Measurements from ENCODE around the gene TAS2R3. TPM values are rescaled to one million over a fixed set of nuclear protein-coding genes. Genes with fewer than 3 reads are reported as not detected.

TAS2R3 gene
- total and polyA plus RNA-seq, 12 donors = 0.28 to 5.0 (median 1.3) TPM; not detected in 4

DNA sequence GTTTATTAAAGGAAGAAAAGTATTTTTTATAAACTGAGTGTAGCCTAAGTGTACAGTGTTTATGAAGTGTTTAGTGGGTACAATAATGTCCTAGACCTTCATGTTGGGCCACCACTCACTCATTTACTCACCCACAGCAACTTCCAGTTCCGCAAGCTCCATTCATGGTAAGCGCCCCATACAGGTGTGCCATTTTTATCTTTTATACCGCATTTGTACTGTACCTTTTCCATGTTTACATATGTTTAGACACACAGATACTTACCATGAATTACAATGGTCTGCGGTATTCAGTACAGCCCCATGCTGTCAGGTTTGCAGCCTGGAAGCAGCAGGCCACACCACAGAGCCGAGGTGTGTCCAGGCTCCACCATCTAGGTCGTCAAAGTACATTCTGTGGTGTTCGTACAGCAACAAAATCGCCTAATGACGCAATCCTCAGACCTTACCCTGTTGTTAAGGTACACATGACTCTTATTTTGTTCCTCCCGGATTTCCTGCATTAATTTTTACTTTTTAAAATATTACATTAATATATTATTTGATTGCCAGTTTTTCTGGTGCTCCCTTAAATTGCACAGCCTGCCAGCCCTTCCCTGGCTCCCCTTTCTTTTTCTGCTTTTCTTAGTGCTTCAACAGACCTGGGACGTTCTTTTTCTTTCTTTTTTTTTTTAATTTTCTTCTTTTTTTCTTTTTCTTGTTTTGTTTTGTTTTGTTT, 26.6 kb upstream of the TAS2R3 start:
- Histone ChIP-seq H3K27ac (peak overlapping the region; percentile 48 to 90 (median 70)), H3K4me1 (replicated peaks in 1 of 2) (peaks cover 10 to 29% of the 10 kb centered on the region in 2 donors), H3K27me3 (no peaks in the 10 kb centered on the region), H3K4me3 (peak overlapping the region in 3 of 4 donors; percentile 33 to 89 (median 79)), H3K36me3 (replicated peaks in 1 of 2) (peaks cover 0 to 15% of the 10 kb centered on the region in 2 donors), H3K9me3 (replicated peaks in 1 of 3) (no peaks in the 10 kb centered on the region)
- WGBS, 4 donors = 62 to 69% (median 66%) methylated on average over 11 of the region's 11 CpGs
- TF ChIP-seq, protein P1, sequence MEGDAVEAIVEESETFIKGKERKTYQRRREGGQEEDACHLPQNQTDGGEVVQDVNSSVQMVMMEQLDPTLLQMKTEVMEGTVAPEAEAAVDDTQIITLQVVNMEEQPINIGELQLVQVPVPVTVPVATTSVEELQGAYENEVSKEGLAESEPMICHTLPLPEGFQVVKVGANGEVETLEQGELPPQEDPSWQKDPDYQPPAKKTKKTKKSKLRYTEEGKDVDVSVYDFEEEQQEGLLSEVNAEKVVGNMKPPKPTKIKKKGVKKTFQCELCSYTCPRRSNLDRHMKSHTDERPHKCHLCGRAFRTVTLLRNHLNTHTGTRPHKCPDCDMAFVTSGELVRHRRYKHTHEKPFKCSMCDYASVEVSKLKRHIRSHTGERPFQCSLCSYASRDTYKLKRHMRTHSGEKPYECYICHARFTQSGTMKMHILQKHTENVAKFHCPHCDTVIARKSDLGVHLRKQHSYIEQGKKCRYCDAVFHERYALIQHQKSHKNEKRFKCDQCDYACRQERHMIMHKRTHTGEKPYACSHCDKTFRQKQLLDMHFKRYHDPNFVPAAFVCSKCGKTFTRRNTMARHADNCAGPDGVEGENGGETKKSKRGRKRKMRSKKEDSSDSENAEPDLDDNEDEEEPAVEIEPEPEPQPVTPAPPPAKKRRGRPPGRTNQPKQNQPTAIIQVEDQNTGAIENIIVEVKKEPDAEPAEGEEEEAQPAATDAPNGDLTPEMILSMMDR (IDR thresholded peaks at IDR 0.05) = no peak
- no peak for TF ChIP-seq POLR2A (IDR thresholded peaks at IDR 0.05)
- intact Hi-C loops (cut with DNase I) = no loop called here
- peak in 3 of 7 donors; percentile 8 to 19 (median 13) for DNase-seq

DNA sequence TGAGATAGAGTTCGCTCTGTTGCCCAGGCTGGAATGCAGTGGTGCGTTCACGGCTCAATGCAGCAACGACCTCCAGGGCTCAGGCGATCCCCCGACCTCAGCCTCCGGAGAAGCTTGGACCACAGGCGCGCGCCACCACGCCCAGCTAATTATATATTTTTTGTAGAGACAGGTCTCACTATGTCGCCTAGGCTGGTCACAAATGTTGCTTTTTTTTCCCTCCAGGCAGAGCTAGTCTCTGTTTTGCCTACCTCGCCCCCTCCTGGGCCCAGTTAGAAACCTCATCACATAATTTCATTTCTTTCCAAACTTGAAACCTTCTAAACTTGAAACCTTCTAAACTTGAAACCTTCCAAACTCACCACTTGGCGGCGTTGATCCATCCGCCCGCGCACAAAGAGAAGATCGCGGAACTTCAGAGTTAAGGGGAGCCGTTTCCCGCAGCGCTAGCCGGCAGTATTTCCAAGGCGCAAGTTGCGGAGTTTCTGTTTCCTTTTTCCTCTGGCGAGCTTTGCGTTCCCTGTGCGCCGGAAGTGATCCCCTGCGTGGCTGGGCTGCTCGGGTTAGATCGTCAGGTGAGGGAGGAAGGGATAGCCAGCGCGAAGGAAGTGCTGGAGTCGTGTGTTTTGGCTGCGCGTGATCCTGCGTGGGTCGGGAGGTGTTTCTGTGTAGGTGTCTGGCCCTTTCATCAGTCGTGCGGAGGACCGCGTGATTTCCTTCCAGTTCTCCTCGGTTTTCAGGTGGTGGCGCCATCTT, 25.9 kb upstream of the TAS2R3 start, which contains the start of gene SSBP1:
SSBP1 (plus strand) TSS at position 523 of the 756 bp plus-strand sequence. CDS start 809 bp downstream, outside the sequence.
- 1 to 3% (median 2%) methylated on average over 32 to 46 of the region's 46 CpGs for WGBS, 4 donors
- intact Hi-C loops (cut with DNase I) = no loop called here

DNA sequence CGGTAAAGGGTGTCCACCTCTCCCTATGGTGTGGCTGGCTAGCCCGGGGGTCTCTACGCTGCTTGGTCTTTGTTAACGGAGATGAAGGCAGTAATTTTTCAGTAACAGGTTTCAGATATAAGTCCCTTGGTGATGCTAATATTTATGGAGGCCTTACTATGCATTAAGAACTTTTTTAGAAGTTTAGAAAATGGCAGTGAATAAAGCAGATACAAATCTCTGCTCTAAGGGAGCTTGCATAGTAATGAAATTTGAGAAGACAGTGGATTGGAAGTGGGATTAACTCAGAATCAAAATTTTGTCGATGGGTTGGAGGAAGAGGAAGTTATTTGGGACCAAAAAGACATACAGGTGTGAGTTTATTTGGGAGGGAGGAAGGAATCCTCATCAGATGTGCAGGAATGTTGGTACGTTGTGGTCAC, 25.3 kb upstream of the TAS2R3 start:
- TF ChIP-seq, protein P1 (IDR thresholded peaks at IDR 0.05) = no peak
- TF ChIP-seq POLR2A (IDR thresholded peaks at IDR 0.05) = no peak
- H3K36me3 ChIP-seq (replicated peaks in 1 of 2) = peaks cover 0 to 28% of the 10 kb centered on the region in 2 donors
- peak overlapping the region; percentile 38 to 89 (median 64) for H3K4me3 ChIP-seq
- WGBS, 4 donors = 0 to 2% (median 1%) methylated on average over 6 of the region's 6 CpGs
- H3K4me1 ChIP-seq (replicated peaks in 1 of 2) = peaks cover 10 to 29% of the 10 kb centered on the region in 2 donors
- no peaks in the 10 kb centered on the region for H3K9me3 ChIP-seq (replicated peaks in 1 of 3)
- peak overlapping the region in 4 of 5 donors; percentile 21 to 90 (median 75) for H3K27ac ChIP-seq
- no peak for DNase-seq
- H3K27me3 ChIP-seq = no peaks in the 10 kb centered on the region
- intact Hi-C loops (cut with DNase I) = no loop called here

More for the DNA sequence above, 25.9 kb upstream of the TAS2R3 start, which contains the start of gene SSBP1:
- no peaks in the 10 kb centered on the region for H3K9me3 ChIP-seq (replicated peaks in 1 of 3)
- H3K36me3 ChIP-seq (replicated peaks in 1 of 2) = peaks cover 0 to 22% of the 10 kb centered on the region in 2 donors
- peak in 1 of 2 donors; percentile 65 for TF ChIP-seq POLR2A (IDR thresholded peaks at IDR 0.05)
- TF ChIP-seq, protein P1 (IDR thresholded peaks at IDR 0.05) = peak; percentile 63 to 94 (median 82)
- no peaks in the 10 kb centered on the region for H3K27me3 ChIP-seq
- peak within 1 kb of the TSS; percentile 48 to 90 (median 70) for H3K27ac ChIP-seq
- DNase-seq = peak; percentile 89 to 97 (median 93)
- peak within 1 kb of the TSS; percentile 48 to 89 (median 79) for H3K4me3 ChIP-seq
- peaks cover 10 to 29% of the 10 kb centered on the region in 2 donors for H3K4me1 ChIP-seq (replicated peaks in 1 of 2)

DNA sequence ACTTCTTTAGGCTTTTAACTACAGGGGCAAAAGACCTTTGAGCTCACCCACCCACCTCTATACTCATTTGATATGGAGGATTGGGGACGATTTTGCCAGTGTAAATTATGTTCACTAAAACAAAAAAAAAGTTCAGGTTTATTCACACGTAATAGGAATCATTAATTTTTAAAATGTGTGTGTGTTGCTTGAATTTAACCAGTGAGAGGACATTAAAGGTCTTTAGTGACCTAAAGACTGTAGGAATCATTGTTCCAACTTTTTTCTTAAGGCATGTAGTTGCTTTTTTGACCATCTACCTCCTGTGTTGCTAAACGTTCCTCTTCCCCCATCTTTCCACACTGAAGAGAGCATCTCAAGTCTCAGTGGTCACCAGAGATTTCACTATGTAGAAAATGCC, 24.6 kb upstream of the TAS2R3 start:
- H3K36me3 ChIP-seq (replicated peaks in 1 of 2) = peaks cover 0 to 35% of the 10 kb centered on the region in 2 donors
- DNase-seq = no peak
- TF ChIP-seq POLR2A (IDR thresholded peaks at IDR 0.05) = no peak
- TF ChIP-seq, protein P1 (IDR thresholded peaks at IDR 0.05) = no peak
- intact Hi-C loops (cut with DNase I) = no loop called here
- no peaks in the 10 kb centered on the region for H3K27me3 ChIP-seq
- no peaks in the 10 kb centered on the region for H3K9me3 ChIP-seq (replicated peaks in 1 of 3)
- peaks cover 10 to 29% of the 10 kb centered on the region in 2 donors for H3K4me1 ChIP-seq (replicated peaks in 1 of 2)
- 49 to 67% (median 65%) methylated on average over 3 of the region's 3 CpGs for WGBS, 4 donors
- peak overlapping the region in 1 of 4 donors; percentile 89 for H3K4me3 ChIP-seq
- H3K27ac ChIP-seq = peak overlapping the region in 1 of 5 donors; percentile 80

All from adrenal gland (tissue), 12 donors.